ENCODE results near the gene AMOTL1. TPM values are rescaled to one million over a fixed set of nuclear protein-coding genes. Genes with fewer than 3 reads are reported as not detected.

The AMOTL1 gene
- total and polyA plus RNA-seq, 8 donors = 5.0 to 46.3 (median 14.8) TPM

DNA sequence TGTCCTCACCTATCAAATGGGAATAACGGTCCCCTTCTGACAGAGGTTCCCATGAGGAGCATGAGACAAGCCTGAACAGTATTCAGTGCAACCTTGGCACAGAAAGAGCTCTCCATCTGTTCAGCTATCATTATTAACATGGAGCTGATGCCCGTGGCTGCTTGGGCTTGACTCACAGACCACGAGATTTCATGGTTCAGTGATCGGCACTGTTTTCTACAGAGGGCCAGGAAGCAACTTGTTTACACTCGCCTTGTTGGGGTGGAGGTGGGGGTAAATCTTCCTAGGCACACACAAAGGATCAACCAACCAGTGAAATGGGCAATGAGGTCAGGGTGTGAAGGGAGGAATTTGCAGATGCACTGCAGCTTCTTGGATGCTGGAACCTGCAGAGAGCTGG is 117.0 kb downstream of the AMOTL1 start:
- Histone ChIP-seq H3K9me3 (no peaks in the 10 kb centered on the region), H3K27ac (no peak overlapping the region), H3K4me3 (no peak overlapping the region), H3K27me3 (no peaks in the 10 kb centered on the region), H3K4me1 (peaks cover 0 to 11% (median 3%) of the 10 kb centered on the region in 4 donors), H3K36me3 (peaks cover 0 to 10% (median 5%) of the 10 kb centered on the region in 4 donors)
- DNase-seq = no peak
- WGBS, 5 donors = 56 to 71% (median 65%) methylated on average over 5 of the region's 5 CpGs
- TF ChIP-seq POLR2A (IDR thresholded peaks at IDR 0.05) = no peak
- TF ChIP-seq, protein P1, sequence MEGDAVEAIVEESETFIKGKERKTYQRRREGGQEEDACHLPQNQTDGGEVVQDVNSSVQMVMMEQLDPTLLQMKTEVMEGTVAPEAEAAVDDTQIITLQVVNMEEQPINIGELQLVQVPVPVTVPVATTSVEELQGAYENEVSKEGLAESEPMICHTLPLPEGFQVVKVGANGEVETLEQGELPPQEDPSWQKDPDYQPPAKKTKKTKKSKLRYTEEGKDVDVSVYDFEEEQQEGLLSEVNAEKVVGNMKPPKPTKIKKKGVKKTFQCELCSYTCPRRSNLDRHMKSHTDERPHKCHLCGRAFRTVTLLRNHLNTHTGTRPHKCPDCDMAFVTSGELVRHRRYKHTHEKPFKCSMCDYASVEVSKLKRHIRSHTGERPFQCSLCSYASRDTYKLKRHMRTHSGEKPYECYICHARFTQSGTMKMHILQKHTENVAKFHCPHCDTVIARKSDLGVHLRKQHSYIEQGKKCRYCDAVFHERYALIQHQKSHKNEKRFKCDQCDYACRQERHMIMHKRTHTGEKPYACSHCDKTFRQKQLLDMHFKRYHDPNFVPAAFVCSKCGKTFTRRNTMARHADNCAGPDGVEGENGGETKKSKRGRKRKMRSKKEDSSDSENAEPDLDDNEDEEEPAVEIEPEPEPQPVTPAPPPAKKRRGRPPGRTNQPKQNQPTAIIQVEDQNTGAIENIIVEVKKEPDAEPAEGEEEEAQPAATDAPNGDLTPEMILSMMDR (IDR thresholded peaks at IDR 0.05) = no peak
- TF ChIP-seq POLR2AphosphoS5 (IDR thresholded peaks at IDR 0.05) = no peak
- no peak for TF ChIP-seq EP300 (IDR thresholded peaks at IDR 0.05)
- intact Hi-C loops (cut with DNase I; ENCODE audit: low total_unique reads) = no loop called here

DNA sequence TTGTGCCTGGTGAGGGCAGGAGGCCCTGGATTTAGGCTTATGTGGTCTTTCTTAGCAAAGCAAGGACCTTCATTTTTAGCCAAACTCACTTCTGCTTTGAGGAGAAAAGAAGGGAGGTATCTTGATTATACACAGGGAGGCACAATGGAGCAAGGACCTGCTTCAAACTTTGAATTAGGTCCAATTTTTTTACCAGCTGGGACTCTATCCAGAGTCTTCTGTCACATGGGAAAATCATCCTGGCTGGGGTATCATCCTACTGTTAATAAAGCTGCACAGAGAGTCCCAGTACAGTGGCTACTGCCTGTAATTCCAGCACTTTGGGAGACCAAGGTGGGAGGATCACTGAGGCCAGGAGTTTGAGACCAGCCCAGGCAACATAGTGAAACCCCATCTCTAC is 117.4 kb downstream of the AMOTL1 start:
- no peak overlapping the region for H3K4me3 ChIP-seq
- no peaks in the 10 kb centered on the region for H3K27me3 ChIP-seq
- no peak overlapping the region for H3K27ac ChIP-seq
- H3K36me3 ChIP-seq = peaks cover 0 to 7% (median 3%) of the 10 kb centered on the region in 4 donors
- TF ChIP-seq POLR2A (IDR thresholded peaks at IDR 0.05) = no peak
- TF ChIP-seq, protein P1 (IDR thresholded peaks at IDR 0.05) = no peak
- TF ChIP-seq EP300 (IDR thresholded peaks at IDR 0.05) = no peak
- TF ChIP-seq POLR2AphosphoS5 (IDR thresholded peaks at IDR 0.05) = no peak
- no peaks in the 10 kb centered on the region for H3K9me3 ChIP-seq
- peaks cover 0 to 11% (median 3%) of the 10 kb centered on the region in 4 donors for H3K4me1 ChIP-seq
- intact Hi-C loops (cut with DNase I; ENCODE audit: low total_unique reads) = no loop called here
- DNase-seq = no peak

GRCh38 chr11:94888204-94888603 is 120.0 kb downstream of the AMOTL1 start:
- peaks cover 0 to 6% (median 0%) of the 10 kb centered on the region in 4 donors for H3K4me1 ChIP-seq
- H3K9me3 ChIP-seq = peaks cover 0 to 4% (median 0%) of the 10 kb centered on the region in 4 donors
- no peak overlapping the region for H3K4me3 ChIP-seq
- TF ChIP-seq, protein P1 (IDR thresholded peaks at IDR 0.05) = no peak
- H3K27me3 ChIP-seq = no peaks in the 10 kb centered on the region
- intact Hi-C loops (cut with DNase I; ENCODE audit: low total_unique reads) = no loop called here
- H3K36me3 ChIP-seq = peaks cover 0 to 7% (median 3%) of the 10 kb centered on the region in 4 donors
- 0% methylated on average over 1 of the region's 1 CpG; no CpG with 5 or more reads in 1 of the 5 donors for WGBS, 5 donors
- H3K27ac ChIP-seq = no peak overlapping the region
- no peak for DNase-seq

DNA sequence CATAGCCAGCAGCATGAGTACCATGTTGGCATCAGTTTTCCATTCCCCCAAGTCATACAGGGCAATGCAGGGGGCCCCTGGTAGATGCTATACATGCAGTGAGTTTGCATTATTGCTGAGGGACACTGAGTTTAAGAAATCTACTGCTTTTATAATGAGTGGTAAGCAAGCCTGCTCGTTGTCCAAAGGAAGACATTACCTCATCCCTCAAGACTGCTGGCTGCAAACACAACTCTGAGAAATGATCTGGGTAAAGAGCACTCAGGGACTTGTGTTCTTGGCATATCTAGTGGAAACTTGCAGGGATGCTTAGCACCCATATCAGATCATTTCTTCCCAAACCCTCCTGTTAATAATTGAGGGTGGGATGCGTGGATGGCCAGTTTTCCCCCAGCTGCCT is 127.3 kb downstream of the AMOTL1 start:
- WGBS, 5 donors = 41 to 61% (median 54%) methylated on average over 2 of the region's 2 CpGs
- H3K27ac ChIP-seq = no peak overlapping the region
- intact Hi-C loops (cut with DNase I; ENCODE audit: low total_unique reads) = loop anchor here (5.0 kb wide), 1 partner anchor 108 kb away; no protein-coding TSS in a partner anchor
- no peaks in the 10 kb centered on the region for H3K27me3 ChIP-seq
- DNase-seq = no peak
- TF ChIP-seq, protein P1 (IDR thresholded peaks at IDR 0.05) = no peak
- no peak for TF ChIP-seq POLR2A (IDR thresholded peaks at IDR 0.05)
- TF ChIP-seq EP300 (IDR thresholded peaks at IDR 0.05) = no peak
- TF ChIP-seq POLR2AphosphoS5 (IDR thresholded peaks at IDR 0.05) = no peak
- no peak overlapping the region for H3K4me3 ChIP-seq
- H3K9me3 ChIP-seq = peaks cover 0 to 11% (median 3%) of the 10 kb centered on the region in 4 donors
- H3K36me3 ChIP-seq = peaks cover 0 to 9% (median 3%) of the 10 kb centered on the region in 4 donors
- no peaks in the 10 kb centered on the region for H3K4me1 ChIP-seq

All from stomach (tissue), 9 donors.